Measurements from ENCODE around the gene KRT80.

The KRT80 gene

GRCh38 chr12:52187206-52187605, 4.6 kb downstream of the KRT80 start:
- peak overlapping the region; percentile 57 to 90 for H3K27ac ChIP-seq
- H3K4me3 ChIP-seq = no peak overlapping the region
- no peak for DNase-seq (ENCODE audit: low spot score)
- TF ChIP-seq CTCF (IDR thresholded peaks at IDR 0.05) = no peak

- Histone ChIP-seq H3K4me3 (no peak overlapping the region), H3K27ac (peak overlapping the region; percentile 57 to 90)
- DNase-seq (ENCODE audit: low spot score) = no peak
- TF ChIP-seq CTCF (IDR thresholded peaks at IDR 0.05) = no peak
These were observed 5.5 kb downstream of the KRT80 start for GRCh38 chr12:52186118-52186840.

GRCh38 chr12:52185400-52185967, 6.3 kb downstream of the KRT80 start:
- DNase-seq (ENCODE audit: low spot score) = no peak
- Histone ChIP-seq H3K4me3 (no peak overlapping the region), H3K27ac (peak overlapping the region; percentile 57 to 90)
- no peak for TF ChIP-seq CTCF (IDR thresholded peaks at IDR 0.05)

- no peak for TF ChIP-seq CTCF (IDR thresholded peaks at IDR 0.05)
- DNase-seq (ENCODE audit: low spot score) = no peak
- Histone ChIP-seq H3K4me3 (no peak overlapping the region), H3K27ac (peak overlapping the region in 1 of 2 donors; percentile 1)
These were observed 7.0 kb downstream of the KRT80 start for GRCh38 chr12:52184813-52185212.

GRCh38 chr12:52183971-52184370, 7.8 kb downstream of the KRT80 start:
- no peak for DNase-seq (ENCODE audit: low spot score)
- TF ChIP-seq CTCF (IDR thresholded peaks at IDR 0.05) = no peak
- Histone ChIP-seq H3K27ac (peak overlapping the region in 1 of 2 donors; percentile 1), H3K4me3 (no peak overlapping the region)

- Histone ChIP-seq H3K27ac (no peak overlapping the region), H3K4me3 (no peak overlapping the region)
- no peak for TF ChIP-seq CTCF (IDR thresholded peaks at IDR 0.05)
- DNase-seq (ENCODE audit: low spot score) = no peak
These were observed 8.3 kb downstream of the KRT80 start for GRCh38 chr12:52183544-52183910.

All from coronary artery (tissue), 2 donors.